ENCODE results near the gene TRPC6. TPM values are rescaled to one million over a fixed set of nuclear protein-coding genes. Genes with fewer than 3 reads are reported as not detected.
"Not testable (repeated sequence)": the region's sequence is repeated elsewhere in the genome, so short reads cannot be mapped to it uniquely, and the experiment has no call there.

Gene TRPC6
- total RNA-seq, 1 donor from 2014 or later, result 25.6 TPM

- H3K36me3 ChIP-seq (ENCODE audit: control insufficient read depth in 3 of 3, insufficient read depth in 3 of 3, low read length in 3 of 3), result no peaks in the 10 kb centered on the region
- H3K27me3 ChIP-seq (ENCODE audit: control insufficient read depth in 3 of 3, insufficient read depth in 3 of 3, low read length in 3 of 3), result no peaks in the 10 kb centered on the region
- no peaks in the 10 kb centered on the region for H3K9me3 ChIP-seq (ENCODE audit: control insufficient read depth in 3 of 3, low read length in 3 of 3)
- no peaks in the 10 kb centered on the region for H3K4me1 ChIP-seq (ENCODE audit: control insufficient read depth in 3 of 3, insufficient read depth in 3 of 3, low read length in 3 of 3)
- no peak overlapping the region for H3K4me3 ChIP-seq (ENCODE audit: low read length in 3 of 3)
- no peak overlapping the region for H3K27ac ChIP-seq (ENCODE audit: low read depth, low read length)
- H3K9ac ChIP-seq (ENCODE audit: low read depth in 1 of 3, low read length in 3 of 3), result no peak overlapping the region
Observed at GRCh38 chr11:101466352-101466751, 117.5 kb downstream of the TRPC6 start.

GRCh38 chr11:101464388-101464787 lies 119.4 kb downstream of the TRPC6 start:
- not testable (repeated sequence) for H3K4me3 ChIP-seq (ENCODE audit: low read length in 3 of 3); H3K27ac ChIP-seq (ENCODE audit: low read depth, low read length); H3K27me3 ChIP-seq (ENCODE audit: control insufficient read depth in 3 of 3, insufficient read depth in 3 of 3, low read length in 3 of 3); H3K36me3 ChIP-seq (ENCODE audit: control insufficient read depth in 3 of 3, insufficient read depth in 3 of 3, low read length in 3 of 3); H3K9me3 ChIP-seq (ENCODE audit: control insufficient read depth in 3 of 3, low read length in 3 of 3); H3K4me1 ChIP-seq (ENCODE audit: control insufficient read depth in 3 of 3, insufficient read depth in 3 of 3, low read length in 3 of 3); H3K9ac ChIP-seq (ENCODE audit: low read depth in 1 of 3, low read length in 3 of 3)

GRCh38 chr11:101459020-101459419 lies 124.8 kb downstream of the TRPC6 start:
- no peak overlapping the region for H3K27ac ChIP-seq (ENCODE audit: low read depth, low read length)
- no peaks in the 10 kb centered on the region for H3K9me3 ChIP-seq (ENCODE audit: control insufficient read depth in 3 of 3, low read length in 3 of 3)
- no peaks in the 10 kb centered on the region for H3K27me3 ChIP-seq (ENCODE audit: control insufficient read depth in 3 of 3, insufficient read depth in 3 of 3, low read length in 3 of 3)
- H3K4me1 ChIP-seq (ENCODE audit: control insufficient read depth in 3 of 3, insufficient read depth in 3 of 3, low read length in 3 of 3), result no peaks in the 10 kb centered on the region
- no peak overlapping the region for H3K4me3 ChIP-seq (ENCODE audit: low read length in 3 of 3)
- no peaks in the 10 kb centered on the region for H3K36me3 ChIP-seq (ENCODE audit: control insufficient read depth in 3 of 3, insufficient read depth in 3 of 3, low read length in 3 of 3)
- no peak overlapping the region for H3K9ac ChIP-seq (ENCODE audit: low read depth in 1 of 3, low read length in 3 of 3)

- no peaks in the 10 kb centered on the region for H3K27me3 ChIP-seq (ENCODE audit: control insufficient read depth in 3 of 3, insufficient read depth in 3 of 3, low read length in 3 of 3)
- no peak overlapping the region for H3K9ac ChIP-seq (ENCODE audit: low read depth in 1 of 3, low read length in 3 of 3)
- no peak overlapping the region for H3K27ac ChIP-seq (ENCODE audit: low read depth, low read length)
- no peaks in the 10 kb centered on the region for H3K36me3 ChIP-seq (ENCODE audit: control insufficient read depth in 3 of 3, insufficient read depth in 3 of 3, low read length in 3 of 3)
- H3K4me3 ChIP-seq (ENCODE audit: low read length in 3 of 3), result no peak overlapping the region
- no peaks in the 10 kb centered on the region for H3K9me3 ChIP-seq (ENCODE audit: control insufficient read depth in 3 of 3, low read length in 3 of 3)
- no peaks in the 10 kb centered on the region for H3K4me1 ChIP-seq (ENCODE audit: control insufficient read depth in 3 of 3, insufficient read depth in 3 of 3, low read length in 3 of 3)
Observed at GRCh38 chr11:101458161-101458560, 125.6 kb downstream of the TRPC6 start.

GRCh38 chr11:101456812-101457211 lies 127.0 kb downstream of the TRPC6 start:
- no peaks in the 10 kb centered on the region for H3K4me1 ChIP-seq (ENCODE audit: control insufficient read depth in 3 of 3, insufficient read depth in 3 of 3, low read length in 3 of 3)
- no peaks in the 10 kb centered on the region for H3K9me3 ChIP-seq (ENCODE audit: control insufficient read depth in 3 of 3, low read length in 3 of 3)
- H3K4me3 ChIP-seq (ENCODE audit: low read length in 3 of 3), result no peak overlapping the region
- H3K9ac ChIP-seq (ENCODE audit: low read depth in 1 of 3, low read length in 3 of 3), result no peak overlapping the region
- no peaks in the 10 kb centered on the region for H3K27me3 ChIP-seq (ENCODE audit: control insufficient read depth in 3 of 3, insufficient read depth in 3 of 3, low read length in 3 of 3)
- no peaks in the 10 kb centered on the region for H3K36me3 ChIP-seq (ENCODE audit: control insufficient read depth in 3 of 3, insufficient read depth in 3 of 3, low read length in 3 of 3)
- no peak overlapping the region for H3K27ac ChIP-seq (ENCODE audit: low read depth, low read length)

- no peaks in the 10 kb centered on the region for H3K27me3 ChIP-seq (ENCODE audit: control insufficient read depth in 3 of 3, insufficient read depth in 3 of 3, low read length in 3 of 3)
- no peak overlapping the region for H3K9ac ChIP-seq (ENCODE audit: low read depth in 1 of 3, low read length in 3 of 3)
- H3K36me3 ChIP-seq (ENCODE audit: control insufficient read depth in 3 of 3, insufficient read depth in 3 of 3, low read length in 3 of 3), result no peaks in the 10 kb centered on the region
- no peaks in the 10 kb centered on the region for H3K4me1 ChIP-seq (ENCODE audit: control insufficient read depth in 3 of 3, insufficient read depth in 3 of 3, low read length in 3 of 3)
- H3K27ac ChIP-seq (ENCODE audit: low read depth, low read length), result no peak overlapping the region
- no peak overlapping the region for H3K4me3 ChIP-seq (ENCODE audit: low read length in 3 of 3)
- H3K9me3 ChIP-seq (ENCODE audit: control insufficient read depth in 3 of 3, low read length in 3 of 3), result no peaks in the 10 kb centered on the region
Observed at GRCh38 chr11:101453682-101454081, 130.1 kb downstream of the TRPC6 start.

- Histone ChIP-seq H3K27me3 (ENCODE audit: control insufficient read depth in 3 of 3, insufficient read depth in 3 of 3, low read length in 3 of 3) (no peaks in the 10 kb centered on the region), H3K27ac (ENCODE audit: low read depth, low read length) (no peak overlapping the region), H3K4me3 (ENCODE audit: low read length in 3 of 3) (no peak overlapping the region), H3K9me3 (ENCODE audit: control insufficient read depth in 3 of 3, low read length in 3 of 3) (no peaks in the 10 kb centered on the region), H3K4me1 (ENCODE audit: control insufficient read depth in 3 of 3, insufficient read depth in 3 of 3, low read length in 3 of 3) (peaks cover 0 to 3% (median 0%) of the 10 kb centered on the region in 3 donors), H3K9ac (ENCODE audit: low read depth in 1 of 3, low read length in 3 of 3) (no peak overlapping the region), H3K36me3 (ENCODE audit: control insufficient read depth in 3 of 3, insufficient read depth in 3 of 3, low read length in 3 of 3) (no peaks in the 10 kb centered on the region)
Observed at GRCh38 chr11:101448881-101449442, 134.8 kb downstream of the TRPC6 start.

GRCh38 chr11:101446726-101447125 lies 137.1 kb downstream of the TRPC6 start:
- no peak overlapping the region for H3K27ac ChIP-seq (ENCODE audit: low read depth, low read length)
- H3K9me3 ChIP-seq (ENCODE audit: control insufficient read depth in 3 of 3, low read length in 3 of 3), result no peaks in the 10 kb centered on the region
- H3K36me3 ChIP-seq (ENCODE audit: control insufficient read depth in 3 of 3, insufficient read depth in 3 of 3, low read length in 3 of 3), result no peaks in the 10 kb centered on the region
- H3K4me3 ChIP-seq (ENCODE audit: low read length in 3 of 3), result no peak overlapping the region
- no peak overlapping the region for H3K9ac ChIP-seq (ENCODE audit: low read depth in 1 of 3, low read length in 3 of 3)
- H3K4me1 ChIP-seq (ENCODE audit: control insufficient read depth in 3 of 3, insufficient read depth in 3 of 3, low read length in 3 of 3), result peaks cover 0 to 4% (median 3%) of the 10 kb centered on the region in 3 donors
- no peaks in the 10 kb centered on the region for H3K27me3 ChIP-seq (ENCODE audit: control insufficient read depth in 3 of 3, insufficient read depth in 3 of 3, low read length in 3 of 3)

- Histone ChIP-seq H3K9me3 (ENCODE audit: control insufficient read depth in 3 of 3, low read length in 3 of 3) (no peaks in the 10 kb centered on the region), H3K27ac (ENCODE audit: low read depth, low read length) (no peak overlapping the region), H3K27me3 (ENCODE audit: control insufficient read depth in 3 of 3, insufficient read depth in 3 of 3, low read length in 3 of 3) (no peaks in the 10 kb centered on the region), H3K36me3 (ENCODE audit: control insufficient read depth in 3 of 3, insufficient read depth in 3 of 3, low read length in 3 of 3) (no peaks in the 10 kb centered on the region), H3K9ac (ENCODE audit: low read depth in 1 of 3, low read length in 3 of 3) (no peak overlapping the region), H3K4me1 (ENCODE audit: control insufficient read depth in 3 of 3, insufficient read depth in 3 of 3, low read length in 3 of 3) (peaks cover 0 to 4% (median 3%) of the 10 kb centered on the region in 3 donors), H3K4me3 (ENCODE audit: low read length in 3 of 3) (no peak overlapping the region)
Observed at GRCh38 chr11:101446238-101446637, 137.6 kb downstream of the TRPC6 start.

GRCh38 chr11:101445761-101446160 lies 138.0 kb downstream of the TRPC6 start:
- no peak overlapping the region for H3K9ac ChIP-seq (ENCODE audit: low read depth in 1 of 3, low read length in 3 of 3)
- no peaks in the 10 kb centered on the region for H3K36me3 ChIP-seq (ENCODE audit: control insufficient read depth in 3 of 3, insufficient read depth in 3 of 3, low read length in 3 of 3)
- H3K4me3 ChIP-seq (ENCODE audit: low read length in 3 of 3), result no peak overlapping the region
- no peaks in the 10 kb centered on the region for H3K27me3 ChIP-seq (ENCODE audit: control insufficient read depth in 3 of 3, insufficient read depth in 3 of 3, low read length in 3 of 3)
- peaks cover 0 to 4% (median 3%) of the 10 kb centered on the region in 3 donors for H3K4me1 ChIP-seq (ENCODE audit: control insufficient read depth in 3 of 3, insufficient read depth in 3 of 3, low read length in 3 of 3)
- H3K27ac ChIP-seq (ENCODE audit: low read depth, low read length), result no peak overlapping the region
- no peaks in the 10 kb centered on the region for H3K9me3 ChIP-seq (ENCODE audit: control insufficient read depth in 3 of 3, low read length in 3 of 3)

Data from skeletal muscle tissue (tissue), 4 donors.